ENCODE results near the gene GAMT. TPM values are rescaled to one million over a fixed set of nuclear protein-coding genes. Genes with fewer than 3 reads are reported as not detected.

The GAMT gene
- total and polyA plus RNA-seq, 2 of the 13 experiments (the other 11 are each of a cell fraction or from before 2014, with no cell fraction given): 115 to 124 TPM

DNA sequence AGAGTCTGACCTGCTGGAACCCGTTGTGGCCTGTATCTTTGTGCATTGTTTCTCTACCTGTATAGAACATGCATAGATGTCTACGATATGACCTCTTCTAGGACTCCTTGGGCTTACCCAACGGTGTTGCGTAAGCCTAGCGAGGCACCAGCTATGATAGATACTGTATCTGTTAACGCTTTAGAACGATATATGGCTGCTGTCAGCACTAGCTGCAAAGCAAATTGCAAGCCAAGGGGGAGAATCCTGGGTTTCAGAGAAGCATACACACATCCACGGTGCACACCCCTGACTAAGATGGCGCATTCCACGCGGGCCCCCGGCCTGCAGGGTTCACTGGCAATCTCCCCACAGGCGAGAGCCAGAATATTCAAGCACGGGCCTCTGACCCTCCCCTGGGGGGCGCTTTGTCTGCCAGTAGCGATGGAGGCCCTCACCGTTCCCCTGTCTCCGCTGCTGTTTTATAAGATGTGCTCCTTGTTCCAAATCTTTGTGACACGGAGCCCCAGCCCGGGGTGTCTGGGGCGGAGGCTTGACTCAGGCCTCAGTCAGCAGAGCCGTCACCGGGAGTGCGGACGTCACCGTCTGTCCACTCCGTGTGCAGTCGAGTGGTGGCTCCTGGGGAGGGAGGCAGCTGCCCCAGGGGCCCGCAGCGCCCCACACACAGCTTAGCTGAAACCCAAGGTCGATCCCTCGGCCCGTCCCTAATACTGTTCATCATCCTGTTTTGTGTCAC is 23.9 kb upstream of the GAMT start:
- no TSS peak for BruUV-seq (replicated peaks)
- peaks cover 34 to 79% of the 10 kb centered on the region in 2 experiments for H3K36me3 ChIP-seq (replicated peaks in 1 of 2; ENCODE audit: control insufficient read depth in 1 of 2, insufficient read depth in 2 of 2, low read length in 2 of 2)
- DNase-seq (ENCODE audit: low spot score) (no peak), ATAC-seq (no peak), FAIRE-seq (peak; percentile 28)
- H3K27me3 ChIP-seq (ENCODE audit: control insufficient read depth in 1 of 2, insufficient read depth in 2 of 2, low read length in 2 of 2): no peaks in the 10 kb centered on the region
- TF ChIP-seq AGO2 (optimal IDR thresholded peaks at IDR 0.05; ENCODE audit: low read depth, low read length): peak; percentile 81
- peak; percentile 74 for TF ChIP-seq RBM22 (optimal IDR thresholded peaks at IDR 0.05; ENCODE audit: low read length)
- 0 out of 2 replicates have a peak, but pooled peaks have one; percentile 25 for TF ChIP-seq RBFOX2 (IDR thresholded peaks at IDR 0.05; ENCODE audit: low read depth, low read length)
- no peak for TF ChIP-seq ZNF468 (CRISPR knock-in tag; IDR thresholded peaks at IDR 0.05)
- TF ChIP-seq CEBPB (IDR thresholded peaks at IDR 0.05; ENCODE audit: borderline replicate concordance, low read depth, low read length): peak; percentile 94
- no peak for TF ChIP-seq XRCC5 (optimal IDR thresholded peaks at IDR 0.05; ENCODE audit: low read length)
- TF ChIP-seq, protein P1, sequence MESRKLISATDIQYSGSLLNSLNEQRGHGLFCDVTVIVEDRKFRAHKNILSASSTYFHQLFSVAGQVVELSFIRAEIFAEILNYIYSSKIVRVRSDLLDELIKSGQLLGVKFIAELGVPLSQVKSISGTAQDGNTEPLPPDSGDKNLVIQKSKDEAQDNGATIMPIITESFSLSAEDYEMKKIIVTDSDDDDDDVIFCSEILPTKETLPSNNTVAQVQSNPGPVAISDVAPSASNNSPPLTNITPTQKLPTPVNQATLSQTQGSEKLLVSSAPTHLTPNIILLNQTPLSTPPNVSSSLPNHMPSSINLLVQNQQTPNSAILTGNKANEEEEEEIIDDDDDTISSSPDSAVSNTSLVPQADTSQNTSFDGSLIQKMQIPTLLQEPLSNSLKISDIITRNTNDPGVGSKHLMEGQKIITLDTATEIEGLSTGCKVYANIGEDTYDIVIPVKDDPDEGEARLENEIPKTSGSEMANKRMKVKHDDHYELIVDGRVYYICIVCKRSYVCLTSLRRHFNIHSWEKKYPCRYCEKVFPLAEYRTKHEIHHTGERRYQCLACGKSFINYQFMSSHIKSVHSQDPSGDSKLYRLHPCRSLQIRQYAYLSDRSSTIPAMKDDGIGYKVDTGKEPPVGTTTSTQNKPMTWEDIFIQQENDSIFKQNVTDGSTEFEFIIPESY (CRISPR knock-in tag; IDR thresholded peaks at IDR 0.05): peak; percentile 97
- TF ChIP-seq ZBTB38 (CRISPR knock-in tag; IDR thresholded peaks at IDR 0.05): peak; percentile 94
- TF ChIP-seq MBNL3 (CRISPR knock-in tag; conservative IDR thresholded peaks at IDR 0.05): no peak
- no peak for TF ChIP-seq SMARCC2 (IDR thresholded peaks at IDR 0.05)
- TF ChIP-seq, protein P2, sequence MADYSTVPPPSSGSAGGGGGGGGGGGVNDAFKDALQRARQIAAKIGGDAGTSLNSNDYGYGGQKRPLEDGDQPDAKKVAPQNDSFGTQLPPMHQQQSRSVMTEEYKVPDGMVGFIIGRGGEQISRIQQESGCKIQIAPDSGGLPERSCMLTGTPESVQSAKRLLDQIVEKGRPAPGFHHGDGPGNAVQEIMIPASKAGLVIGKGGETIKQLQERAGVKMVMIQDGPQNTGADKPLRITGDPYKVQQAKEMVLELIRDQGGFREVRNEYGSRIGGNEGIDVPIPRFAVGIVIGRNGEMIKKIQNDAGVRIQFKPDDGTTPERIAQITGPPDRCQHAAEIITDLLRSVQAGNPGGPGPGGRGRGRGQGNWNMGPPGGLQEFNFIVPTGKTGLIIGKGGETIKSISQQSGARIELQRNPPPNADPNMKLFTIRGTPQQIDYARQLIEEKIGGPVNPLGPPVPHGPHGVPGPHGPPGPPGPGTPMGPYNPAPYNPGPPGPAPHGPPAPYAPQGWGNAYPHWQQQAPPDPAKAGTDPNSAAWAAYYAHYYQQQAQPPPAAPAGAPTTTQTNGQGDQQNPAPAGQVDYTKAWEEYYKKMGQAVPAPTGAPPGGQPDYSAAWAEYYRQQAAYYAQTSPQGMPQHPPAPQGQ (CRISPR knock-in tag; IDR thresholded peaks at IDR 0.05; ENCODE audit: borderline replicate concordance): no peak
- peak; percentile 87 for TF ChIP-seq CEBPG (CRISPR knock-in tag; IDR thresholded peaks at IDR 0.05)
- TF ChIP-seq HNRNPUL1 (IDR thresholded peaks at IDR 0.05; ENCODE audit: low read depth, low read length): no peak
- peak in 1 of 2 experiments; percentile 33; a peak in 1 of 4 replicates for TF ChIP-seq POLR2A (IDR thresholded peaks at IDR 0.05; ENCODE audit: insufficient read depth in 1 of 2, low read depth in 2 of 2, low read length in 2 of 2)
- H3K9me3 ChIP-seq (ENCODE audit: low read length): no peaks in the 10 kb centered on the region
- intact Hi-C loops (cut with micrococcal nuclease; ENCODE audit: unreplicated experiment): no loop called here
- ChIA-PET POLR2A (interaction anchor here (0.8 to 2.1 kb wide), 6 partner anchors 9 to 156 kb away, joined by 3 to 15 read pairs (median 6); partner anchors contain the start of gene CIRBP), CTCF (ENCODE audit: low intra/inter-chr PET ratio, low total read pairs) (no interaction called here)
- WGBS (ENCODE audit: low lambda C conversion rate): 92% methylated on average over 27 of the region's 33 CpGs
- peaks cover 41% of the 10 kb centered on the region for H3K4me1 ChIP-seq (ENCODE audit: insufficient read depth, low read length)
- H3K9ac ChIP-seq (ENCODE audit: insufficient read depth, low read depth, low read length): no peak overlapping the region
- no peak overlapping the region for H3K4me2 ChIP-seq (ENCODE audit: low read depth, low read length)
- in situ Hi-C loops (cut with HindIII; ENCODE audit: extremely low pct_ligation_motif_present, low pct_unique_long_range_greater_than_20kb): no loop called here
- H3K79me2 ChIP-seq (ENCODE audit: insufficient read depth, low read length): peaks cover 38% of the 10 kb centered on the region
- H3K27ac ChIP-seq (ENCODE audit: extremely low read length, insufficient read depth, low read length): peak overlapping the region; percentile 80
- peaks cover 19% of the 10 kb centered on the region for H4K20me1 ChIP-seq (ENCODE audit: insufficient read depth, low read length)
- no peak overlapping the region for H3K4me3 ChIP-seq (replicated peaks in 1 of 3; ENCODE audit: insufficient read depth in 1 of 3, low read depth in 2 of 3, low read length in 3 of 3)
- no peak overlapping the region for H2AFZ ChIP-seq (ENCODE audit: low read length)

All from HepG2 (cell line).